WTC11 (cell line): ENCODE results near the gene STK16.

ENCODE experiments used
- CBFB ChIP-seq: sonication (generic); formaldehyde crosslinking; IDR thresholded peaks from 2 replicates; pipeline ENCODE4 v1.8.1; 2022; ENCODE audit warnings: mild to moderate bottlenecking, low read depth, missing genetic modification reagents
- E2F1 ChIP-seq: sonication (generic); formaldehyde crosslinking; IDR thresholded peaks from 2 replicates; pipeline ENCODE4 v1.8.0; 2022; ENCODE audit warnings: mild to moderate bottlenecking, missing genetic modification reagents
- ETV6 ChIP-seq: sonication (generic); formaldehyde crosslinking; IDR thresholded peaks from 2 replicates; pipeline ENCODE4 v1.8.1; 2022; ENCODE audit warnings: mild to moderate bottlenecking, missing genetic modification reagents
- FOXJ3 ChIP-seq: sonication (generic); formaldehyde crosslinking; IDR thresholded peaks from 2 replicates; pipeline ENCODE4 v1.9.0; 2021; ENCODE audit warnings: missing genetic modification reagents, mild to moderate bottlenecking, borderline replicate concordance
- FOXP1 ChIP-seq: sonication (generic); formaldehyde crosslinking; IDR thresholded peaks from 2 replicates; pipeline ENCODE4 v1.8.0; 2022; ENCODE audit warnings: missing genetic modification reagents, mild to moderate bottlenecking, moderate library complexity, borderline replicate concordance
- IRF2 ChIP-seq: sonication (generic); formaldehyde crosslinking; IDR thresholded peaks from 2 replicates; pipeline ENCODE4 v1.8.0; 2022; ENCODE audit warnings: low read depth, missing genetic modification reagents, borderline replicate concordance
- MAX ChIP-seq: sonication (generic); formaldehyde crosslinking; IDR thresholded peaks from 2 replicates; pipeline ENCODE4 v1.8.0; 2022; ENCODE audit warnings: mild to moderate bottlenecking, missing genetic modification reagents
- MXD4 ChIP-seq: fragments of 250-450 bp; sonication (Bioruptor Pico); IDR thresholded peaks from 2 replicates; pipeline ENCODE4 v1.8.0; 2021; ENCODE audit warnings: mild to moderate bottlenecking, moderate library complexity, borderline replicate concordance
- NR3C1 ChIP-seq: sonication (generic); formaldehyde crosslinking; conservative IDR thresholded peaks from 2 replicates; pipeline ENCODE4 v1.8.1; 2023; ENCODE audit warnings: low read depth, mild to moderate bottlenecking, missing genetic modification reagents
- SP1 ChIP-seq: sonication (generic); formaldehyde crosslinking; conservative IDR thresholded peaks from 2 replicates; pipeline ENCODE4 v1.8.1; 2022; ENCODE audit warnings: missing genetic modification reagents
- TEAD4 ChIP-seq: sonication (generic); formaldehyde crosslinking; IDR thresholded peaks from 2 replicates; pipeline ENCODE4 v1.8.0; 2022; ENCODE audit warnings: mild to moderate bottlenecking, missing genetic modification reagents
- TP53 ChIP-seq: sonication (generic); formaldehyde crosslinking; IDR thresholded peaks from 2 replicates; pipeline ENCODE4 v1.8.1; 2023; ENCODE audit warnings: mild to moderate bottlenecking, missing genetic modification reagents
- TF ChIP-seq, protein P1 (sequence below): fragments of 200-600 bp; IDR thresholded peaks from 2 replicates; pipeline ENCODE4 v1.8.0; 2022; ENCODE audit warnings: antibody characterized with exemption
- TF ChIP-seq, protein P2 (sequence below): fragments of 250-450 bp; sonication (Bioruptor Pico); IDR thresholded peaks from 2 replicates; pipeline ENCODE4 v2.1.2; 2022; ENCODE audit warnings: mild to moderate bottlenecking, moderate library complexity

GRCh38 chr2:219207134-219207883 lies 38.0 kb upstream of the STK16 start:
- no peak for TF ChIP-seq FOXJ3 (CRISPR knock-in tag)
- TF ChIP-seq IRF2 (CRISPR knock-in tag), result no peak
- TF ChIP-seq, protein P1, sequence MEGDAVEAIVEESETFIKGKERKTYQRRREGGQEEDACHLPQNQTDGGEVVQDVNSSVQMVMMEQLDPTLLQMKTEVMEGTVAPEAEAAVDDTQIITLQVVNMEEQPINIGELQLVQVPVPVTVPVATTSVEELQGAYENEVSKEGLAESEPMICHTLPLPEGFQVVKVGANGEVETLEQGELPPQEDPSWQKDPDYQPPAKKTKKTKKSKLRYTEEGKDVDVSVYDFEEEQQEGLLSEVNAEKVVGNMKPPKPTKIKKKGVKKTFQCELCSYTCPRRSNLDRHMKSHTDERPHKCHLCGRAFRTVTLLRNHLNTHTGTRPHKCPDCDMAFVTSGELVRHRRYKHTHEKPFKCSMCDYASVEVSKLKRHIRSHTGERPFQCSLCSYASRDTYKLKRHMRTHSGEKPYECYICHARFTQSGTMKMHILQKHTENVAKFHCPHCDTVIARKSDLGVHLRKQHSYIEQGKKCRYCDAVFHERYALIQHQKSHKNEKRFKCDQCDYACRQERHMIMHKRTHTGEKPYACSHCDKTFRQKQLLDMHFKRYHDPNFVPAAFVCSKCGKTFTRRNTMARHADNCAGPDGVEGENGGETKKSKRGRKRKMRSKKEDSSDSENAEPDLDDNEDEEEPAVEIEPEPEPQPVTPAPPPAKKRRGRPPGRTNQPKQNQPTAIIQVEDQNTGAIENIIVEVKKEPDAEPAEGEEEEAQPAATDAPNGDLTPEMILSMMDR, result no peak
- TF ChIP-seq SP1, result no peak
- no peak for TF ChIP-seq TEAD4 (CRISPR knock-in tag)
- no peak for TF ChIP-seq CBFB (CRISPR knock-in tag)
- no peak for TF ChIP-seq TP53
- no peak for TF ChIP-seq MAX (CRISPR knock-in tag)
- TF ChIP-seq NR3C1 (CRISPR knock-in tag), result no peak
- no peak for TF ChIP-seq FOXP1
- TF ChIP-seq MXD4 (CRISPR knock-in tag), result no peak
- TF ChIP-seq, protein P2, sequence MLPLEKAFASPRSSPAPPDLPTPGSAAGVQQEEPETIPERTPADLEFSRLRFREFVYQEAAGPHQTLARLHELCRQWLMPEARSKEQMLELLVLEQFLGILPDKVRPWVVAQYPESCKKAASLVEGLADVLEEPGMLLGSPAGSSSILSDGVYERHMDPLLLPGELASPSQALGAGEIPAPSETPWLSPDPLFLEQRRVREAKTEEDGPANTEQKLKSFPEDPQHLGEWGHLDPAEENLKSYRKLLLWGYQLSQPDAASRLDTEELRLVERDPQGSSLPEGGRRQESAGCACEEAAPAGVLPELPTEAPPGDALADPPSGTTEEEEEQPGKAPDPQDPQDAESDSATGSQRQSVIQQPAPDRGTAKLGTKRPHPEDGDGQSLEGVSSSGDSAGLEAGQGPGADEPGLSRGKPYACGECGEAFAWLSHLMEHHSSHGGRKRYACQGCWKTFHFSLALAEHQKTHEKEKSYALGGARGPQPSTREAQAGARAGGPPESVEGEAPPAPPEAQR (CRISPR knock-in tag), result no peak
- TF ChIP-seq E2F1, result no peak
- TF ChIP-seq ETV6 (CRISPR knock-in tag), result no peak
